GM19239 (cell line): ENCODE measurements around the gene TANK.

Experiments used
- DNase-seq: peaks from one replicate; pipeline ENCODE4 v3.0.0; 2011; ENCODE audit warnings: low spot score; ENCODE audit not compliant: insufficient read length
- FAIRE-seq: peaks from 2 replicates; lab custom pipeline; 2011; peaks lifted over from hg19 to GRCh38; lab: Jason Lieb, UNC

TANK gene

GRCh38 chr2:161160226-161161073 lies at the start of gene TANK:
TSS of gene TANK (plus strand) at chr2:161160428. CDS start at chr2:161179663, 19,235 bp downstream.
- DNase-seq, result peak; percentile 39
- FAIRE-seq, result peak; percentile 97

GRCh38 chr2:161111531-161111930 lies 48.7 kb upstream of the TANK start:
- FAIRE-seq, result no peak
- DNase-seq, result no peak

DNA sequence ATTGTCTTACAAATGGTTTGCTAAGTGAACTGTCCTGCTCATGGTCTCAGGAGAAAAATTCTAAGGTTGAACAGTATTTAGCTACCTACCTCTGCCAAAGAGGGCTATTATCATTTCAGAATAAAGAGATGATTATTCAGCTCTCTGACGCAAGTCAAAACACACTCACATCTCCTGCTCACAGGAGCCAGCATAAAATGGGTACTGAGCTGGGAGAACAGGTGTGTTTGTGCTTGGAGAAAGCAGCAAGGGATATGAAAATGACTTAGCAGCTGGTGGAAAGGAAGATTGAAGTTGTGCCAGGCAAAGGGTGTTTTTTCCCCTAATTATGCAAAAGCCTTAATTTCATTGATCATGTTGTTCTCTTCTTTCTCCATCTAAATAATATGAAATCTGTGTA lies 47.3 kb upstream of the TANK start:
- DNase-seq (no peak), FAIRE-seq (no peak)

GRCh38 chr2:161113693-161114575 lies 46.3 kb upstream of the TANK start:
- DNase-seq, result no peak
- FAIRE-seq, result no peak

DNA sequence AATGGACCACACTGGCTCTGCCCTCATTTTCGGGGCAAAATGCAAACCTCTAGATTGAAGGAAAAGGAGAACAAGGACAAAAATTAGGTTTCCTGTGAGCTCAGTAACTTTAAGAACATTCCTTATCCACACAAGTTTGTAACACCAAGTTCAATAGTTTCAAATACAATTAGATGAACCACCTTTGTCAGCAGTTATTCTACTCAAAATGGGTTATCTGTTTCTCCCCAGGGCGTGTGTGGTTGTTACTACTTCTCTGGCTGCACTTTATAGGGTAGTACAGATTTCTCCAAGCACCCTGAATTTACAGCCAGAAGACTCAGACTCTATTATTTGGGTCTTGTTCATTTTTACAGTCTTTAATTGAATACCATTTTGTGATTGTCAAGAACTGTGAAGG lies 45.0 kb upstream of the TANK start:
- FAIRE-seq (no peak), DNase-seq (no peak)

GRCh38 chr2:161115605-161116380 lies 44.4 kb upstream of the TANK start:
- DNase-seq (no peak), FAIRE-seq (no peak)

DNA sequence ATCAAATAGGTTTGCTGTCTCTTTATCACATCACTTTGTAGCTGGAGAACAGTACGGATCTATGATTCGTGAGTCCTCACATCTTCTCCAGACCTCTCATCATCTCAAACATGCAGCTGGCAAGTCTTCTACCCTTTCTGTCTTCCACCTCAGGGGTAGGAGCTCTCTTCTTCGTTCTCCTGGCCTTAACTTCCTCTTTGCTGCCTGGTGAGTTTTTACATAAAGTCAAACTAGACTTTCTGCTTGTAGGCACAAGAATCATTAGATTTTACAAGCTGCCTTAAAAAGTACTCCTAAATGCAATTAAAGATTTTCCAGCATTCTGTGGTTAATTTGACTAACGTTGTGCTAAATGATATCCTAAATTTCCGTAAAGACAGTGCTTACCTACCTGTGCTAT lies 43.7 kb upstream of the TANK start:
- FAIRE-seq, result no peak
- DNase-seq, result no peak

DNA sequence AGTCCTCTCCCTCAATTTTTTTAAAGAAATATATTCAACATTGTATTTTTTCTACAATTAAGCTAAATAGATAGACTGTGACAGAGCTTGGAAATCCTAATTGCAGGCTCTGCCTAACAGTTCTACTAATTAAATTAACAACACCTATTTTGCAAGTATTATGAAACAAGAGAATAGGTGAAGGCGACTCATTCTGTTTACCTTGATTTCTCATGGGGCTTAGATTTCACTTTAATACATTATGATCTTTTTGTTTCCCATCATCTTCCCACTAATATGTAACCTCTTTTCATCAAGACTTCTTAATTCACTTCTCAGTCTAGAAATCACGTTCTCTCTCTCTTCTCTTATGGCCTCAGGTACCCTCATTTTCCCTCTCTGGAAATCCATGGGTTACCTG lies 42.7 kb upstream of the TANK start:
- DNase-seq (no peak), FAIRE-seq (no peak)

DNA sequence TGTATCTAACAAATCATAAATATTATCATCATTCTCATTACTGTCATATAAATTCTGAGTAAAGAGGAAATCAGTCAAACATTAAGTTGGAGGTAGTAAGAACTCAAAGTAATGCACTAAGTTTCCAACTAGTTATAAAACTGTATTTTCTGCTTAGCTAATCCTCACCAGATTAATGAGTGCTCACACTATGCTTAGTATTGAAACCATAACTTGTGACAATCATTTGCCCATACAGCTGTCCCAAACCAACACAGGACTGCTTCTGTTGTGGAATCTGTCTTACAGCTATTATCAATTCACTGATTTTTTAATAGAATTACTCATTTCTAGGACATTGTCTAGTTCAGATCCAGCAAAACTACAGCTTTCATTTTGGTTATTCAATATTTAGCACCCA lies 41.5 kb upstream of the TANK start:
- no peak for DNase-seq
- no peak for FAIRE-seq

DNA sequence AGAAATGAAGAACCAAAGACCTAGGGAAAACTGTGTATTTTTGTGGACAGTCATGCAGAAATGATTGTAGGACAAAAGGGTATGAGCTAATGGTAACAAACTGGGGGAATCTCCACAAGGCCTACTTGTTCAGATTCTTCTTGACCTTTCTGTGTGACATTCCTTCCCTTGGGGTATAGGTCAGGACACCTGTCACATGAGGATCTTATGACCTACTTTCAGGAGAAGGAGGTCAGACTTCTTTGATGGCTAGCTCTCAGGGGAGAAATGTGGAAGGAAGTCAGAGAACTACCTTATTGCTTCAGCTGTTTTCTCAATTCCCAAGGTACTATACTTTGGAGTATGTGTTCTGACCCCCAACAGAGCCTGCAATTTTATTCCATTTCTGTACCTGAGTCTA lies 40.7 kb upstream of the TANK start:
- FAIRE-seq (no peak), DNase-seq (no peak)

DNA sequence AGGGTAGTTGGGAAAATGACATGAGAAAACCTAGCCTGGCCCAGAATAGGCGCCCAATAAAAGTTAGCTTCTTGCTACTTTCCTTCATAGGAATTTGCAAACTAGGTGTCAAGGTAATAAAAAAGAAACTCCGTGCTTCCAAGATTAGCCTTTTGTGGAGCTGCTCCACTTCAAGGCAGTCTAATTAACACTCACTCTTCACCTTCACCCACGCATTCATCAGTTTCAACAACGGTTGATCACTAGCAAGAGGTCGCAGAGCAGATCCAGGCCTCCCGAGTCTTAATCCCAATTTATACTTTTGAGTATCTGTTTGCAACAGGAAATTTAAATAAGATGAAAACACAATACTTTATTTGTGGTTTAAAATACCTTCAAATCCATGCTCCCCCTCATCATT lies 39.5 kb upstream of the TANK start:
- DNase-seq, result no peak
- no peak for FAIRE-seq

DNA sequence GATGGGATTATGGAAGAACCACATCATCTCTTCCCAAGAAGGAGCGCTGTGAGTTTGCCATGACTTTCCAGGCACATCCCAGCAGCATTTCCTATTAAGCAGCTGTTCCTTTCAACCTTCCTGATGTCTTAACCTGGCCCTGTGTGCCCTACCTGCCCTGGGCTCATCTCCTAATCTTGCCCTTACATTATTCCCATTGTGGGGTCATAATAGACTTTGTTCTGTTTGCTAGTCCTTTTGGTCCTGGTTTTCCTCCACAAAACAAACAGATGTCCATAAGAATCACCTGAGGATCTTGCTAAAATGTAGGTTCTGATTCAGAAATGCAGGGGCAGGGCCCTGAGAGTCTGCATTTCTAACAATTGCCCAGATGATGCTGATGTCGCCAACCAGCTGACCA lies 38.6 kb upstream of the TANK start:
- no peak for FAIRE-seq
- no peak for DNase-seq

GRCh38 chr2:161122772-161123530 lies 37.3 kb upstream of the TANK start:
- DNase-seq, result no peak
- FAIRE-seq, result peak; percentile 70

GRCh38 chr2:161123531-161124030 lies 36.6 kb upstream of the TANK start:
- FAIRE-seq (no peak), DNase-seq (no peak)

DNA sequence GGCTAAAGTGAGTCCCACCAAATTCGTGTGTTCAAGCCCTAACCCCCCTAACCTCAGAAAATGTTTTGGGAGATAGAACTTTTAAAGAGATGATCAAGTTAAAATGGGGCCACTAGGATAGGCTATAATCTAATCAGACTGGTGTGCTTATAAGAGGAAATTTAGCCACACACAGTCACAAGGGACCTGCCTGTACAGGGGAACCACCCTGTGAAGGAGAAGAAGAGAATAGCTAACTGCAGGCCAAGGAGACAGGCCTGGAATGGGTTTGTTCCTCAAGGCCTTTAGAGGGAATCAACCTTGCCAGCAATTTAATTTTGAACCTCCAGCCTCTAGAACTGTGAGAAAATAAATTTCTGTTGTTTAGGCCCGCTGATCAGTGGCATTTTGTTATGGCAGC lies 36.0 kb upstream of the TANK start:
- DNase-seq (no peak), FAIRE-seq (no peak)

DNA sequence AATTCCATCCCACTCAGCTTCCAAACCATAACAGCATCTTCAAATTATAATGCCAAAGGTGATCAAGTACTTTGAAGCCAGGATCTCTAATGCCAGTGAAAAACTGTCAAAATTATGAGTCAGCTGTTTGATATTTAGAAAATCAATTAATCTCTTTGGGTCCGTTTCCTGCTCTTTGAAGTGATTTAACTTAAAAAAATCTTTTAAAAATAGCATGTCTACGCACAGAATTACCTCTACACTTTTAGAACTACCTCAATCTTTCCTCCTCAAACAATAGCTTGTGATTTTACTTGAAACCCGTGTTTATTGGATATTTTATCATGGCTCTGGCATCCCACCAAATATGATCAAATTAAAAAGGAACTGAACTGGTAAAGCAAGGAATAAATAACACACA lies 31.3 kb upstream of the TANK start:
- no peak for FAIRE-seq

DNA sequence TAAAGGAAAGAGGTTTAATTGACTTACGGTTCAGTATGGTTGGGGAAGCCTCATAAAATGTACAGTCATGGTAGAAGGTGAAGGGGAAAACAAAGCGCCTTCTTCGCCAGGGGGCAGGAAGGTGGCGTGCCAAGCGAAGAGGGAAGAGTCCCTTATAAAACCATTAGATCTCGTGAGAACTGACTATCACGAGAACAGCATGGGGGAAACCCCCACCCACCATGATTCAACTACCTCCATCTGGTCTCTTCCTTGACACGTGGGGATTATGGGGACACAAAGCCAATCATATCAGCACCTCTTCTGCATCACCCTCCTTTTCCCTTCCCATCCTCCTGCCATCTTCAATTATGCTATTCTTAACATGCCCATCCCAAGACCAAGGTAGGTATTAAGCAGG lies 29.9 kb upstream of the TANK start:
- FAIRE-seq (no peak), DNase-seq (no peak)

More for the DNA sequence above, 31.3 kb upstream of the TANK start:
- DNase-seq, result no peak

- DNase-seq, result no peak
- FAIRE-seq, result no peak
Measured at GRCh38 chr2:161131074-161131680, 29.1 kb upstream of the TANK start.

DNA sequence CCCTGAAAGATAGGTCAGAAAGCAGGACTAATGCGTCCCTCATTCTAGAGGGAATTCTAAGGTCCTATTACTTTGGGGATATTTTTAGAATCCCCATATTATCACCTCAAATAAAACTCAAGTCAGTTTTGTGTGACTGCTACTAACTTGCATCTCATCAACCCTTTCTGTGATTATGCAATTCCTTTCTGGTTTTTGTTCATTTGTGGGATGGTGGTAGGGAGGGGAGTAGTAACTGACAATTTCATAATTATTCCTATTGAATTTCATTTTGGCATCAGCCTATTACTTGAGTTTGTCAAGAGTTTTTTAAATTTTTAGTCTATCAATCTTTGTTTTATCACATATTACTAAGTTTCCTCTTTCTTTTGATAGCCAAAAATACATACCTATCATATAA lies 28.4 kb upstream of the TANK start:
- FAIRE-seq (no peak), DNase-seq (no peak)
